ENCODE measurements around the gene GIPC3. TPM values are rescaled to one million over a fixed set of nuclear protein-coding genes. Genes with fewer than 3 reads are reported as not detected.

GIPC3 gene
- total RNA-seq, 2 experiments from 2014 or later, result 0.20 to 0.29 TPM

- H3K27ac Mint-ChIP-seq, result no peak overlapping the region
- DNase-seq, result peak; percentile 34
- H3K36me3 Mint-ChIP-seq (ENCODE audit: low read depth), result no peaks in the 10 kb centered on the region
- no peaks in the 10 kb centered on the region for H3K4me1 Mint-ChIP-seq (ENCODE audit: low read depth)
- no peaks in the 10 kb centered on the region for H3K9me3 Mint-ChIP-seq
- CTCF ChIA-PET, result interaction anchor here (0.9 to 1.7 kb wide), 5 partner anchors 13 to 40 kb away, joined by 4 to 6 read pairs (median 4); no protein-coding TSS in a partner anchor
- H3K27me3 Mint-ChIP-seq (ENCODE audit: low read depth), result no peaks in the 10 kb centered on the region
- intact Hi-C loops (cut with micrococcal nuclease), result loop anchor here (1.0 to 10.0 kb wide), 2 partner anchors 32 to 119 kb away; partner anchors contain the start of genes PIP5K1C and TJP3
- peak overlapping the region; percentile 24 for H3K4me3 Mint-ChIP-seq
These were observed 899 bp downstream of the GIPC3 start for GRCh38 chr19:3586127-3586626.

GRCh38 chr19:3586707-3587346, 1.5 kb downstream of the GIPC3 start:
- no peaks in the 10 kb centered on the region for H3K36me3 Mint-ChIP-seq (ENCODE audit: low read depth)
- DNase-seq, result no peak
- intact Hi-C loops (cut with micrococcal nuclease), result loop anchor here (1.0 to 10.0 kb wide), 2 partner anchors 31 to 118 kb away; partner anchors contain the start of genes PIP5K1C and TJP3

GRCh38 chr19:3589439-3589838, 4.2 kb downstream of the GIPC3 start:
- no peaks in the 10 kb centered on the region for H3K4me1 Mint-ChIP-seq (ENCODE audit: low read depth)
- no peak for DNase-seq
- no peaks in the 10 kb centered on the region for H3K27me3 Mint-ChIP-seq (ENCODE audit: low read depth)
- CTCF ChIA-PET, result interaction anchor here (0.7 kb wide), 1 partner anchor 95 kb away, joined by 5 read pairs; no protein-coding TSS in a partner anchor
- intact Hi-C loops (cut with micrococcal nuclease), result loop anchor here (10.0 kb wide), 1 partner anchor 115 kb away; the partner anchor contains the start of genes PIP5K1C and TJP3
- H3K36me3 Mint-ChIP-seq (ENCODE audit: low read depth), result no peaks in the 10 kb centered on the region
- no peak overlapping the region for H3K4me3 Mint-ChIP-seq
- H3K27ac Mint-ChIP-seq, result no peak overlapping the region
- no peaks in the 10 kb centered on the region for H3K9me3 Mint-ChIP-seq

More at GRCh38 chr19:3586707-3587346, 1.5 kb downstream of the GIPC3 start:
- H3K9me3 Mint-ChIP-seq, result no peaks in the 10 kb centered on the region
- no peak overlapping the region for H3K27ac Mint-ChIP-seq
- H3K4me1 Mint-ChIP-seq (ENCODE audit: low read depth), result no peaks in the 10 kb centered on the region
- CTCF ChIA-PET, result interaction anchor here (1.3 to 1.7 kb wide), 2 partner anchors 18 to 35 kb away, joined by 4 read pairs; no protein-coding TSS in a partner anchor
- no peaks in the 10 kb centered on the region for H3K27me3 Mint-ChIP-seq (ENCODE audit: low read depth)
- no peak overlapping the region for H3K4me3 Mint-ChIP-seq

GRCh38 chr19:3589949-3590348, 4.7 kb downstream of the GIPC3 start:
- intact Hi-C loops (cut with micrococcal nuclease), result loop anchor here (10.0 kb wide), 1 partner anchor 115 kb away; the partner anchor contains the start of genes PIP5K1C and TJP3
- no peak overlapping the region for H3K27ac Mint-ChIP-seq
- H3K9me3 Mint-ChIP-seq, result no peaks in the 10 kb centered on the region
- no peaks in the 10 kb centered on the region for H3K4me1 Mint-ChIP-seq (ENCODE audit: low read depth)
- CTCF ChIA-PET, result interaction anchor here (0.5 to 0.7 kb wide), 4 partner anchors 10 to 284 kb away, joined by 3 to 5 read pairs (median 4); no protein-coding TSS in a partner anchor
- H3K36me3 Mint-ChIP-seq (ENCODE audit: low read depth), result no peaks in the 10 kb centered on the region
- H3K4me3 Mint-ChIP-seq, result no peak overlapping the region
- H3K27me3 Mint-ChIP-seq (ENCODE audit: low read depth), result no peaks in the 10 kb centered on the region
- no peak for DNase-seq

GRCh38 chr19:3590991-3591659, 5.8 kb downstream of the GIPC3 start:
- DNase-seq, result no peak
- Mint-ChIP-seq H3K36me3 (ENCODE audit: low read depth) (no peaks in the 10 kb centered on the region), H3K27ac (no peak overlapping the region), H3K9me3 (no peaks in the 10 kb centered on the region), H3K4me3 (no peak overlapping the region), H3K27me3 (ENCODE audit: low read depth) (no peaks in the 10 kb centered on the region), H3K4me1 (ENCODE audit: low read depth) (no peaks in the 10 kb centered on the region)
- intact Hi-C loops (cut with micrococcal nuclease), result no loop called here
- CTCF ChIA-PET, result interaction anchor here (0.5 to 2.0 kb wide), 8 partner anchors 22 to 115 kb away, joined by 3 to 7 read pairs (median 4); no protein-coding TSS in a partner anchor

GRCh38 chr19:3591876-3592613, 6.8 kb downstream of the GIPC3 start:
- intact Hi-C loops (cut with micrococcal nuclease), result no loop called here
- CTCF ChIA-PET, result interaction anchor here (0.6 to 2.0 kb wide), 8 partner anchors 17 to 124 kb away, joined by 3 to 5 read pairs (median 4); no protein-coding TSS in a partner anchor

GRCh38 chr19:3593156-3593555, 7.9 kb downstream of the GIPC3 start:
- H3K4me1 Mint-ChIP-seq (ENCODE audit: low read depth), result no peaks in the 10 kb centered on the region
- DNase-seq, result no peak
- H3K27ac Mint-ChIP-seq, result no peak overlapping the region
- CTCF ChIA-PET, result interaction anchor here (1.1 to 1.2 kb wide), 2 partner anchors 16 to 26 kb away, joined by 3 read pairs; no protein-coding TSS in a partner anchor
- no peak overlapping the region for H3K4me3 Mint-ChIP-seq
- no peaks in the 10 kb centered on the region for H3K27me3 Mint-ChIP-seq (ENCODE audit: low read depth)
- intact Hi-C loops (cut with micrococcal nuclease), result no loop called here
- no peaks in the 10 kb centered on the region for H3K36me3 Mint-ChIP-seq (ENCODE audit: low read depth)
- no peaks in the 10 kb centered on the region for H3K9me3 Mint-ChIP-seq

More at GRCh38 chr19:3591876-3592613, 6.8 kb downstream of the GIPC3 start:
- Mint-ChIP-seq H3K27me3 (ENCODE audit: low read depth) (no peaks in the 10 kb centered on the region), H3K36me3 (ENCODE audit: low read depth) (no peaks in the 10 kb centered on the region), H3K4me1 (ENCODE audit: low read depth) (no peaks in the 10 kb centered on the region), H3K4me3 (no peak overlapping the region), H3K9me3 (no peaks in the 10 kb centered on the region), H3K27ac (no peak overlapping the region)
- no peak for DNase-seq

- no peaks in the 10 kb centered on the region for H3K36me3 Mint-ChIP-seq (ENCODE audit: low read depth)
- H3K27ac Mint-ChIP-seq, result no peak overlapping the region
- DNase-seq, result no peak
- CTCF ChIA-PET, result interaction anchor here (1.0 kb wide), 1 partner anchor 10 kb away, joined by 4 read pairs; the partner anchor contains the start of gene GIPC3
- H3K4me1 Mint-ChIP-seq (ENCODE audit: low read depth), result no peaks in the 10 kb centered on the region
- intact Hi-C loops (cut with micrococcal nuclease), result no loop called here
- no peak overlapping the region for H3K4me3 Mint-ChIP-seq
- H3K9me3 Mint-ChIP-seq, result no peaks in the 10 kb centered on the region
- no peaks in the 10 kb centered on the region for H3K27me3 Mint-ChIP-seq (ENCODE audit: low read depth)
These were observed 10.3 kb downstream of the GIPC3 start for GRCh38 chr19:3595521-3596061.

GRCh38 chr19:3599776-3600187, 14.5 kb downstream of the GIPC3 start:
- intact Hi-C loops (cut with micrococcal nuclease), result no loop called here
- no peak for DNase-seq
- Mint-ChIP-seq H3K27ac (no peak overlapping the region), H3K36me3 (ENCODE audit: low read depth) (no peaks in the 10 kb centered on the region), H3K4me1 (ENCODE audit: low read depth) (no peaks in the 10 kb centered on the region), H3K9me3 (no peaks in the 10 kb centered on the region), H3K27me3 (ENCODE audit: low read depth) (no peaks in the 10 kb centered on the region), H3K4me3 (no peak overlapping the region)
- CTCF ChIA-PET, result no interaction called here

- H3K4me3 Mint-ChIP-seq, result no peak overlapping the region
- no peaks in the 10 kb centered on the region for H3K36me3 Mint-ChIP-seq (ENCODE audit: low read depth)
- intact Hi-C loops (cut with micrococcal nuclease), result no loop called here
- H3K9me3 Mint-ChIP-seq, result no peaks in the 10 kb centered on the region
- H3K27me3 Mint-ChIP-seq (ENCODE audit: low read depth), result no peaks in the 10 kb centered on the region
- no peak overlapping the region for H3K27ac Mint-ChIP-seq
- CTCF ChIA-PET, result no interaction called here
- no peak for DNase-seq
- no peaks in the 10 kb centered on the region for H3K4me1 Mint-ChIP-seq (ENCODE audit: low read depth)
These were observed 15.7 kb downstream of the GIPC3 start for GRCh38 chr19:3601021-3601420.

GRCh38 chr19:3603121-3603811, 18.0 kb downstream of the GIPC3 start:
- Mint-ChIP-seq H3K9me3 (no peaks in the 10 kb centered on the region), H3K36me3 (ENCODE audit: low read depth) (no peaks in the 10 kb centered on the region)

More at GRCh38 chr19:3603121-3603811, 18.0 kb downstream of the GIPC3 start:
- intact Hi-C loops (cut with micrococcal nuclease), result no loop called here
- H3K4me3 Mint-ChIP-seq, result no peak overlapping the region
- no peak overlapping the region for H3K27ac Mint-ChIP-seq
- CTCF ChIA-PET, result interaction anchor here (1.1 kb wide), 1 partner anchor 89 kb away, joined by 5 read pairs; no protein-coding TSS in a partner anchor
- no peak for DNase-seq
- H3K4me1 Mint-ChIP-seq (ENCODE audit: low read depth), result peaks cover 9% of the 10 kb centered on the region
- no peaks in the 10 kb centered on the region for H3K27me3 Mint-ChIP-seq (ENCODE audit: low read depth)

Data from activated naive CD4-positive, alpha-beta T cell treated with anti-CD3 and anti-CD28 coated beads for 36 hours (primary cell).